Mucosa of descending colon (tissue), 3 donors: ENCODE measurements around the gene SLC31A1. TPM values are rescaled to one million over a fixed set of nuclear protein-coding genes. Genes with fewer than 3 reads are reported as not detected.

ENCODE experiments used
- ATAC-seq: fragments of 200-7000 bp; cut with Tn5 transposase; one replicate; pipeline ENCODE4 v1.9.1; 2020; ENCODE audit warnings: mild to moderate bottlenecking, moderate library complexity
- DNase-seq, 3 donors: peaks; one replicate each; pipeline ENCODE4 v3.0.0-alpha.2; 2020
- H3K36me3 ChIP-seq: fragments of 200-600 bp; one replicate; pipeline ENCODE4 v1.8.0; 2021; ENCODE audit warnings: low read depth, mild to moderate bottlenecking
- H3K4me1 ChIP-seq: fragments of 200-600 bp; one replicate; pipeline ENCODE4 v1.8.0; 2021; ENCODE audit warnings: low read depth, mild to moderate bottlenecking
- H3K4me3 ChIP-seq: fragments of 200-600 bp; one replicate; pipeline ENCODE4 v1.8.0; 2021; ENCODE audit warnings: mild to moderate bottlenecking
- H3K9me3 ChIP-seq: fragments of 200-600 bp; one replicate; pipeline ENCODE4 v1.8.0; 2021; ENCODE audit warnings: mild to moderate bottlenecking
- CTCF ChIP-seq: fragments of 200-600 bp; IDR thresholded peaks from one replicate; pipeline ENCODE4 v1.8.0; 2022; ENCODE audit warnings: antibody characterized with exemption, mild to moderate bottlenecking
- intact Hi-C, 2 donors: fragments of 100-400 bp; cut with DNase I in 1 of 2; cut with micrococcal nuclease in 1 of 2; formaldehyde crosslinking; loops; one replicate each; pipeline versions ENCODE4 v1.11.0 to v1.11.1; 2022; cut with DNase I, micrococcal nuclease
- total RNA-seq, 3 donors: library from RNA; stranded (reverse); fragmentation: NEBNext Ultra II Directional in 2 of 3; extraction: Animal tissue kit (Norgen Biotek cat#: 25700) in 2 of 3; gene quantifications; one replicate each; pipeline versions ENCODE4 v1.2.1 to v1.2.4, GENCODE V29; 2021 to 2023
- donor health status: DM: no; HTN: no; CAD: no; lungs with moderate emphysema.
- donor health status: DM: no; HTN: no; CAD: no.
- donor health status: DM: no; HTN: yes; CAD: no.

The SLC31A1 gene
- total RNA-seq, 3 donors from 2014 or later = 26.5 to 63.7 (median 34.7) TPM

GRCh38 chr9:113220467-113221002 lies 809 bp upstream of the SLC31A1 start:
- no peaks in the 10 kb centered on the region for H3K9me3 ChIP-seq
- intact Hi-C loops = loop anchor here in 1 of 2 donors (5.0 kb wide), 1 partner anchor 57 kb away; the partner anchor contains the start of genes CDC26 and PRPF4
- H3K4me1 ChIP-seq = peaks cover 32% of the 10 kb centered on the region
- TF ChIP-seq CTCF = no peak
- ATAC-seq = peak; percentile 1
- peak overlapping the region; percentile 71 for H3K4me3 ChIP-seq
- H3K36me3 ChIP-seq = no peaks in the 10 kb centered on the region
- DNase-seq = no peak

- ATAC-seq (peak; percentile 21), DNase-seq (peak in 1 of 3 donors; percentile 20)
- H3K9me3 ChIP-seq = no peaks in the 10 kb centered on the region
- no peaks in the 10 kb centered on the region for H3K36me3 ChIP-seq
- intact Hi-C loops = loop anchor here in 1 of 2 donors (5.0 kb wide), 1 partner anchor 55 kb away; the partner anchor contains the start of genes CDC26 and PRPF4
- peaks cover 32% of the 10 kb centered on the region for H3K4me1 ChIP-seq
- TF ChIP-seq CTCF = no peak
- H3K4me3 ChIP-seq = peak overlapping the region; percentile 71
Measured at GRCh38 chr9:113221800-113222481, 597 bp downstream of the SLC31A1 start.

- peak; percentile 46 for ATAC-seq
- Histone ChIP-seq H3K9me3 (no peaks in the 10 kb centered on the region), H3K36me3 (no peaks in the 10 kb centered on the region), H3K4me3 (no peak overlapping the region), H3K4me1 (peaks cover 32% of the 10 kb centered on the region)
- no peak for TF ChIP-seq CTCF
- peak in 1 of 3 donors; percentile 53 for DNase-seq
- intact Hi-C loops = loop anchor here in 1 of 2 donors (5.0 kb wide), 1 partner anchor 55 kb away; the partner anchor contains the start of genes CDC26 and PRPF4
Measured at GRCh38 chr9:113222482-113222841, 1.1 kb downstream of the SLC31A1 start.

GRCh38 chr9:113223963-113224362 lies 2.6 kb downstream of the SLC31A1 start:
- Histone ChIP-seq H3K9me3 (no peaks in the 10 kb centered on the region), H3K4me1 (peaks cover 25% of the 10 kb centered on the region), H3K36me3 (no peaks in the 10 kb centered on the region), H3K4me3 (no peak overlapping the region)
- no peak for TF ChIP-seq CTCF
- ATAC-seq (no peak), DNase-seq (no peak)
- intact Hi-C loops = loop anchor here in 1 of 2 donors (5.0 kb wide), 1 partner anchor 53 kb away; the partner anchor contains the start of genes CDC26 and PRPF4

GRCh38 chr9:113227436-113227835 lies 6.1 kb downstream of the SLC31A1 start:
- DNase-seq (no peak), ATAC-seq (no peak)
- Histone ChIP-seq H3K9me3 (no peaks in the 10 kb centered on the region), H3K4me1 (peaks cover 9% of the 10 kb centered on the region), H3K36me3 (no peaks in the 10 kb centered on the region), H3K4me3 (no peak overlapping the region)
- TF ChIP-seq CTCF = no peak
- intact Hi-C loops = no loop called here
